A204.1 (cell line): ENCODE results near the gene CFAP92.

ENCODE experiments used
- FAIRE-seq: peaks from 2 replicates; lab custom pipeline; 2012; peaks lifted over from hg19 to GRCh38; lab: Jason Lieb, UNC

CFAP92 gene

GRCh38 chr3:129025108-129025507 lies 31.2 kb upstream of the CFAP92 start:
- no peak for FAIRE-seq

- no peak for FAIRE-seq
These were observed 30.0 kb upstream of the CFAP92 start for GRCh38 chr3:129023909-129024308.

- FAIRE-seq: no peak
These were observed 29.1 kb upstream of the CFAP92 start for GRCh38 chr3:129023008-129023358.

GRCh38 chr3:129022114-129023007 lies 28.5 kb upstream of the CFAP92 start:
- FAIRE-seq: no peak

- no peak for FAIRE-seq
These were observed 27.3 kb upstream of the CFAP92 start for GRCh38 chr3:129021140-129021551.

- no peak for FAIRE-seq
These were observed 26.8 kb upstream of the CFAP92 start for GRCh38 chr3:129020691-129021090.

- FAIRE-seq: no peak
These were observed 25.4 kb upstream of the CFAP92 start for GRCh38 chr3:129019266-129019665.

GRCh38 chr3:129018751-129019150 lies 24.9 kb upstream of the CFAP92 start:
- FAIRE-seq: no peak

GRCh38 chr3:129018271-129018670 lies 24.4 kb upstream of the CFAP92 start:
- FAIRE-seq: no peak

GRCh38 chr3:129017484-129017899 lies 23.6 kb upstream of the CFAP92 start:
- FAIRE-seq: no peak

- no peak for FAIRE-seq
These were observed 23.0 kb upstream of the CFAP92 start for GRCh38 chr3:129016720-129017483.

- no peak for FAIRE-seq
These were observed 22.5 kb upstream of the CFAP92 start for GRCh38 chr3:129016356-129016719.

- FAIRE-seq: no peak
These were observed 21.7 kb upstream of the CFAP92 start for GRCh38 chr3:129015388-129016105.

GRCh38 chr3:129014793-129015345 lies 21.0 kb upstream of the CFAP92 start:
- no peak for FAIRE-seq

- FAIRE-seq: no peak
These were observed 20.3 kb upstream of the CFAP92 start for GRCh38 chr3:129014148-129014547.

GRCh38 chr3:129013491-129013891 lies 19.6 kb upstream of the CFAP92 start:
- no peak for FAIRE-seq

GRCh38 chr3:129010310-129010956 lies 16.6 kb upstream of the CFAP92 start:
- FAIRE-seq: no peak

- no peak for FAIRE-seq
These were observed 15.4 kb upstream of the CFAP92 start for GRCh38 chr3:129009266-129009665.

GRCh38 chr3:129007792-129008191 lies 13.9 kb upstream of the CFAP92 start:
- no peak for FAIRE-seq

- FAIRE-seq: no peak
These were observed 13.0 kb upstream of the CFAP92 start for GRCh38 chr3:129006864-129007263.

GRCh38 chr3:129005526-129006303 lies 11.8 kb upstream of the CFAP92 start:
- FAIRE-seq: no peak
